Osteoblast (primary cell): Measurements from ENCODE around the gene IGSF8. TPM values are rescaled to one million over a fixed set of nuclear protein-coding genes. Genes with fewer than 3 reads are reported as not detected.

Experiments used
- DNase-seq: peaks from one replicate; pipeline ENCODE4 v3.0.0; 2011; ENCODE audit warnings: low spot score, mixed read lengths; ENCODE audit not compliant: insufficient read length; ENCODE audit errors: missing footprints
- H2AFZ ChIP-seq: 2 replicates; pipeline ENCODE4 v1.6.0; 2011; ENCODE audit warnings: mild to moderate bottlenecking, low read length
- H3K27ac ChIP-seq: 2 replicates; pipeline ENCODE4 v1.5.1; 2011; ENCODE audit warnings: mild to moderate bottlenecking, low read depth, low read length, moderate library complexity
- H3K27me3 ChIP-seq: 2 replicates; pipeline ENCODE4 v1.6.0; 2012; ENCODE audit warnings: mild to moderate bottlenecking, control low read depth, inconsistent platforms, low read length, moderate library complexity; ENCODE audit not compliant: insufficient read depth
- H3K36me3 ChIP-seq: 2 replicates; pipeline ENCODE4 v1.5.1; 2011; ENCODE audit warnings: mild to moderate bottlenecking, low read length, control low read depth, moderate library complexity; ENCODE audit not compliant: insufficient read depth
- H3K4me1 ChIP-seq: 2 replicates; pipeline ENCODE4 v1.5.1; 2011; ENCODE audit warnings: mild to moderate bottlenecking, low read length, control low read depth, moderate library complexity; ENCODE audit not compliant: insufficient read depth
- H3K4me2 ChIP-seq: 2 replicates; pipeline ENCODE4 v1.6.0; 2011; ENCODE audit warnings: mild to moderate bottlenecking, low read length; ENCODE audit not compliant: insufficient read depth
- H3K4me3 ChIP-seq: fragments of 200-600 bp; sonication (generic); 3 replicates; pipeline ENCODE4 v1.5.1; 2012; ENCODE audit warnings: mild to moderate bottlenecking, low read length, inconsistent platforms; ENCODE audit not compliant: insufficient read depth
- H3K79me2 ChIP-seq: 2 replicates; pipeline ENCODE4 v1.6.0; 2012; ENCODE audit warnings: mild to moderate bottlenecking, low read length, control low read depth, inconsistent platforms; ENCODE audit not compliant: insufficient read depth
- H3K9me3 ChIP-seq: 2 replicates; pipeline ENCODE4 v1.5.1; 2011; ENCODE audit warnings: low read depth, low read length, control low read depth
- H4K20me1 ChIP-seq: 2 replicates; pipeline ENCODE4 v1.6.0; 2012; ENCODE audit warnings: mild to moderate bottlenecking, low read length, control low read depth; ENCODE audit not compliant: insufficient read depth
- CTCF ChIP-seq: IDR thresholded peaks from 2 replicates; pipeline ENCODE4 v1.5.1; 2011; ENCODE audit warnings: mild to moderate bottlenecking, low read depth, low read length, moderate library complexity; ENCODE audit errors: extremely low read depth
- total RNA-seq: library from RNA; depleted of rRNA; stranded (reverse); fragments of >200 nt; gene quantifications from 2 replicates; pipeline ENCODE4 v1.2.3, GENCODE V29; 2012

The IGSF8 gene
- total RNA-seq, 1 donor = 19.9 TPM

GRCh38 chr1:160079448-160079847 lies 19.0 kb downstream of the IGSF8 start:
- H3K27me3 ChIP-seq = peaks cover 66% of the 10 kb centered on the region
- peak; percentile 5 for TF ChIP-seq CTCF

GRCh38 chr1:160078512-160079195 lies 19.8 kb downstream of the IGSF8 start:
- no peaks in the 10 kb centered on the region for H3K9me3 ChIP-seq
- no peak overlapping the region for H3K4me3 ChIP-seq
- H2AFZ ChIP-seq = no peak overlapping the region
- H3K4me1 ChIP-seq = peaks cover 4% of the 10 kb centered on the region
- H3K27ac ChIP-seq = no peak overlapping the region
- H3K79me2 ChIP-seq = no peaks in the 10 kb centered on the region
- peaks cover 61% of the 10 kb centered on the region for H3K27me3 ChIP-seq
- TF ChIP-seq CTCF = peak; percentile 90
- no peak overlapping the region for H3K4me2 ChIP-seq
- H3K36me3 ChIP-seq = no peaks in the 10 kb centered on the region
- peak; percentile 92 for DNase-seq
- H4K20me1 ChIP-seq = no peaks in the 10 kb centered on the region

More at GRCh38 chr1:160079448-160079847, 19.0 kb downstream of the IGSF8 start:
- Histone ChIP-seq H2AFZ (no peak overlapping the region), H3K4me2 (no peak overlapping the region), H3K36me3 (no peaks in the 10 kb centered on the region), H4K20me1 (no peaks in the 10 kb centered on the region), H3K4me3 (no peak overlapping the region), H3K27ac (no peak overlapping the region), H3K79me2 (no peaks in the 10 kb centered on the region), H3K9me3 (no peaks in the 10 kb centered on the region), H3K4me1 (peaks cover 4% of the 10 kb centered on the region)
- peak; percentile 49 for DNase-seq

- Histone ChIP-seq H3K27ac (no peak overlapping the region), H3K4me3 (no peak overlapping the region), H3K27me3 (peaks cover 49% of the 10 kb centered on the region), H3K9me3 (no peaks in the 10 kb centered on the region), H3K4me1 (peaks cover 4% of the 10 kb centered on the region), H3K36me3 (no peaks in the 10 kb centered on the region), H4K20me1 (no peaks in the 10 kb centered on the region), H3K4me2 (no peak overlapping the region), H2AFZ (no peak overlapping the region), H3K79me2 (no peaks in the 10 kb centered on the region)
- no peak for TF ChIP-seq CTCF
- peak; percentile 50 for DNase-seq
These were observed 20.9 kb downstream of the IGSF8 start for GRCh38 chr1:160077486-160077885.

- Histone ChIP-seq H4K20me1 (no peaks in the 10 kb centered on the region), H2AFZ (no peak overlapping the region), H3K27ac (no peak overlapping the region), H3K4me1 (peaks cover 4% of the 10 kb centered on the region), H3K27me3 (peaks cover 46% of the 10 kb centered on the region), H3K9me3 (no peaks in the 10 kb centered on the region), H3K79me2 (no peaks in the 10 kb centered on the region), H3K36me3 (no peaks in the 10 kb centered on the region), H3K4me3 (no peak overlapping the region), H3K4me2 (no peak overlapping the region)
- peak; percentile 59 for DNase-seq
- no peak for TF ChIP-seq CTCF
These were observed 22.1 kb downstream of the IGSF8 start for GRCh38 chr1:160076295-160076694.
